IPS-18c (cell line): ENCODE measurements around the gene ADAMTSL4.

Experiments used
- H3K4me3 ChIP-seq: 2 replicates; pipeline ENCODE4 v1.7.0; 2013; ENCODE audit warnings: low read depth, mild to moderate bottlenecking, low read length, moderate library complexity; ENCODE audit not compliant: insufficient read depth
- H3K9me3 ChIP-seq: one replicate; pipeline ENCODE4 v1.6.1; 2013; ENCODE audit warnings: mild to moderate bottlenecking, low read length, moderate library complexity; ENCODE audit not compliant: control insufficient read depth, insufficient read depth

Gene ADAMTSL4

DNA sequence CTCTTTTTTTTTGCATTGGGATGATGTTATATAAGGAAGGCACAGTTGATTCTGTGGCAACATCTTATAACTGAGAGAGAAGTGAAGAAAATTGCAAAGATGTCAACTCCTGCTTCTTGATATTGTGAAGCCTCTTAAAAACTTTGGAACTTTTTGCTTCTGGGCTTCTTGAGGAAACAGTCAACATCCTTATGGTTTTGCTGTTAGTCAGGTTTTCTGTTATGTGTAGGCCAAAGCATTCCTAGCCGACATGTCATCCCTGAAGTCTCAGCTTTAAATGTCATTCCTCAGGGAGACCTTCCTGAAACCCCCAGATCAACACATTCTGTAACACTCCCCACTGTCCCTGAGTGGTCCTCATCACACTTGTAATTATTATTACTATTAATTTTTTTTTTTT is 21.0 kb upstream of the ADAMTSL4 start:
- no peaks in the 10 kb centered on the region for H3K9me3 ChIP-seq

GRCh38 chr1:150529017-150529416 is 20.2 kb upstream of the ADAMTSL4 start:
- no peak overlapping the region for H3K4me3 ChIP-seq

More for the DNA sequence above, 21.0 kb upstream of the ADAMTSL4 start:
- no peak overlapping the region for H3K4me3 ChIP-seq

GRCh38 chr1:150530491-150531159 is 18.6 kb upstream of the ADAMTSL4 start:
- Histone ChIP-seq H3K9me3 (no peaks in the 10 kb centered on the region), H3K4me3 (no peak overlapping the region)

More at GRCh38 chr1:150529017-150529416, 20.2 kb upstream of the ADAMTSL4 start:
- no peaks in the 10 kb centered on the region for H3K9me3 ChIP-seq

GRCh38 chr1:150532860-150533259 is 16.3 kb upstream of the ADAMTSL4 start:
- H3K9me3 ChIP-seq = no peaks in the 10 kb centered on the region
- no peak overlapping the region for H3K4me3 ChIP-seq

- Histone ChIP-seq H3K4me3 (no peak overlapping the region), H3K9me3 (no peaks in the 10 kb centered on the region)
Measured at GRCh38 chr1:150534002-150534401, 15.2 kb upstream of the ADAMTSL4 start.

- Histone ChIP-seq H3K4me3 (no peak overlapping the region), H3K9me3 (no peaks in the 10 kb centered on the region)
Measured at GRCh38 chr1:150535511-150536287, 13.5 kb upstream of the ADAMTSL4 start.

- H3K4me3 ChIP-seq = no peak overlapping the region
- no peaks in the 10 kb centered on the region for H3K9me3 ChIP-seq
Measured at GRCh38 chr1:150536836-150537731, 12.1 kb upstream of the ADAMTSL4 start.

- Histone ChIP-seq H3K9me3 (no peaks in the 10 kb centered on the region), H3K4me3 (no peak overlapping the region)
Measured at GRCh38 chr1:150537732-150538684, 11.2 kb upstream of the ADAMTSL4 start.

DNA sequence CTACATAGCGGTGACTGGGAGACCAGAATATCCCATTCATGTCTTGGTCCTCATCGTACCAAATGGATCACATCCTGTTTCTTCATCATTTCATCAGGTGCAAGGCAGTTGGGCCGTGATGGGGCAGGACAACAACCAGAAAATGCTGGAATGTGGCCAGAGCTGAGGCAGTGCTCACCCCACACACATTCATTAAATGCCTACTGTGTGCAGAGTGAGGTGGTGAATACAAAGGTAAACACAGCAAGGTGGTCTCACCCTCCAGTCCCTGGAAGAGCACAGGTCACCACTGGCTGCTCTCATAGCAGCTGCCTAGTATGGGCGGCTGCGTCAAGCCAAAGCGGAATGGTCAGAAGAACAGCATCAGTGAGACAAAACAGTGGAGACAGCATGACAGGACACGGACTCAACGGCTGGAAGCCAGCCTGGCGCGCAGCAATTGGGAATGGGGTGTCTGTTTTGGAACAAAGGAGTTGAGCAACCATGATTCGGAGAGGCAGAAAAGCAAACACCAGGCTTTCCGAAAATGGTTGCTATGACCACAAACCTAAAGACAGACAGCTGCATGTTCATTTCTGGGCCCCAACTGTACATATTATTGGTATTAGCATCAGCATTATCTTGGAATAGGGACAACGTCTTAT is 5.6 kb upstream of the ADAMTSL4 start:
- Histone ChIP-seq H3K4me3 (no peak overlapping the region), H3K9me3 (no peaks in the 10 kb centered on the region)

DNA sequence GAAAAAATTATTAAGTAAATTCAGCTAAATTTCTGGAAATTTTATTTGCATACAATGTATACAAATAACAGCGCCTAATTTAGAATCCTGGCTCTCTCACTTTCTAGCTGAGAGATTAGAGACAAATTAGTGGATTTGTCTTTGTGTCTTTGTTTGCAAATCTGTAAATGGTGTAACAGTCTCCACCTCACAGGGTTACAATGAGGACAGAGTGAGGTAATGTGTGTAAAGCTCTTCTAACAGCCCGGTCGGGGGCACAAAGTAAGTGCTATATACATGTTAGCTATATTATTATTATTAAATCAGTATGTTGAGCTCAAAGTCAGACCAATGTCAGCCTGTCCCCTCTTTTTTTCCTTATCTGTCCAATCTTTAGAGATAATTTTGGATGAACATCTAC is 5.0 kb upstream of the ADAMTSL4 start:
- H3K9me3 ChIP-seq = no peaks in the 10 kb centered on the region

GRCh38 chr1:150545486-150546032 is 3.6 kb upstream of the ADAMTSL4 start:
- Histone ChIP-seq H3K4me3 (no peak overlapping the region), H3K9me3 (no peaks in the 10 kb centered on the region)

More for the DNA sequence above, 5.0 kb upstream of the ADAMTSL4 start:
- no peak overlapping the region for H3K4me3 ChIP-seq

GRCh38 chr1:150546294-150546937 is 2.8 kb upstream of the ADAMTSL4 start:
- no peaks in the 10 kb centered on the region for H3K9me3 ChIP-seq
- H3K4me3 ChIP-seq = no peak overlapping the region

- Histone ChIP-seq H3K9me3 (no peaks in the 10 kb centered on the region), H3K4me3 (peak overlapping the region; percentile 68)
Measured at GRCh38 chr1:150548324-150548631, 930 bp upstream of the ADAMTSL4 start.

GRCh38 chr1:150549496-150550221 is 451 bp downstream of the ADAMTSL4 start:
- Histone ChIP-seq H3K4me3 (peak overlapping the region; percentile 43; the same call in 1 of the 2 replicates), H3K9me3 (no peaks in the 10 kb centered on the region)
